ENCODE results near the gene FAM124A. TPM values are rescaled to one million over a fixed set of nuclear protein-coding genes. Genes with fewer than 3 reads are reported as not detected.

The FAM124A gene
- total RNA-seq, 1 donor from 2014 or later = 2.4 TPM

GRCh38 chr13:51291341-51291740, 69.1 kb downstream of the FAM124A start:
- Mint-ChIP-seq H3K27ac (ENCODE audit: unreplicated experiment) (no peak overlapping the region), H3K4me3 (ENCODE audit: unreplicated experiment) (no peak overlapping the region), H3K9me3 (ENCODE audit: low read depth) (no peaks in the 10 kb centered on the region), H3K27me3 (ENCODE audit: low read depth) (peaks cover 4% of the 10 kb centered on the region), H3K4me1 (ENCODE audit: low read depth) (peaks cover 17% of the 10 kb centered on the region), H3K36me3 (ENCODE audit: low read depth) (no peaks in the 10 kb centered on the region)
- TF ChIP-seq CTCF (IDR thresholded peaks at IDR 0.05) = no peak
- no peak for DNase-seq (ENCODE audit: low spot score)

- Mint-ChIP-seq H3K4me1 (ENCODE audit: low read depth) (peaks cover 17% of the 10 kb centered on the region), H3K27me3 (ENCODE audit: low read depth) (peaks cover 4% of the 10 kb centered on the region), H3K9me3 (ENCODE audit: low read depth) (no peaks in the 10 kb centered on the region), H3K27ac (ENCODE audit: unreplicated experiment) (peak overlapping the region; percentile 69), H3K4me3 (ENCODE audit: unreplicated experiment) (no peak overlapping the region), H3K36me3 (ENCODE audit: low read depth) (no peaks in the 10 kb centered on the region)
- TF ChIP-seq CTCF (IDR thresholded peaks at IDR 0.05) = no peak
- no peak for DNase-seq (ENCODE audit: low spot score)
Observed at GRCh38 chr13:51292000-51292565, 69.9 kb downstream of the FAM124A start.

GRCh38 chr13:51297556-51297955, 75.4 kb downstream of the FAM124A start:
- Mint-ChIP-seq H3K27ac (ENCODE audit: unreplicated experiment) (no peak overlapping the region), H3K27me3 (ENCODE audit: low read depth) (peaks cover 3% of the 10 kb centered on the region), H3K4me1 (ENCODE audit: low read depth) (peaks cover 2% of the 10 kb centered on the region)

GRCh38 chr13:51298812-51299211, 76.6 kb downstream of the FAM124A start:
- no peak overlapping the region for H3K4me3 Mint-ChIP-seq (ENCODE audit: unreplicated experiment)
- H3K27ac Mint-ChIP-seq (ENCODE audit: unreplicated experiment) = no peak overlapping the region
- no peak for TF ChIP-seq CTCF (IDR thresholded peaks at IDR 0.05)
- no peak for DNase-seq (ENCODE audit: low spot score)
- no peaks in the 10 kb centered on the region for H3K9me3 Mint-ChIP-seq (ENCODE audit: low read depth)
- no peaks in the 10 kb centered on the region for H3K4me1 Mint-ChIP-seq (ENCODE audit: low read depth)
- no peaks in the 10 kb centered on the region for H3K36me3 Mint-ChIP-seq (ENCODE audit: low read depth)
- H3K27me3 Mint-ChIP-seq (ENCODE audit: low read depth) = no peaks in the 10 kb centered on the region

More at GRCh38 chr13:51297556-51297955, 75.4 kb downstream of the FAM124A start:
- Mint-ChIP-seq H3K4me3 (ENCODE audit: unreplicated experiment) (no peak overlapping the region), H3K9me3 (ENCODE audit: low read depth) (no peaks in the 10 kb centered on the region), H3K36me3 (ENCODE audit: low read depth) (no peaks in the 10 kb centered on the region)
- no peak for DNase-seq (ENCODE audit: low spot score)
- no peak for TF ChIP-seq CTCF (IDR thresholded peaks at IDR 0.05)

- TF ChIP-seq CTCF (IDR thresholded peaks at IDR 0.05) = no peak
- Mint-ChIP-seq H3K27ac (ENCODE audit: unreplicated experiment) (no peak overlapping the region), H3K36me3 (ENCODE audit: low read depth) (no peaks in the 10 kb centered on the region), H3K27me3 (ENCODE audit: low read depth) (no peaks in the 10 kb centered on the region), H3K9me3 (ENCODE audit: low read depth) (no peaks in the 10 kb centered on the region), H3K4me1 (ENCODE audit: low read depth) (no peaks in the 10 kb centered on the region), H3K4me3 (ENCODE audit: unreplicated experiment) (no peak overlapping the region)
- no peak for DNase-seq (ENCODE audit: low spot score)
Observed at GRCh38 chr13:51303063-51303552, 80.9 kb downstream of the FAM124A start.

All from chondrocyte (in vitro differentiated cells).